Mesenchymal stem cell (in vitro differentiated cells and primary cell): ENCODE measurements around the gene ADGRE3.

Experiments
- DNase-seq: peaks from one replicate; pipeline ENCODE4 v3.0.0-alpha.2; 2013
- H2AFZ ChIP-seq: one replicate; pipeline ENCODE4 v1.6.1; 2013; ENCODE audit warnings: low read depth, mild to moderate bottlenecking, control low read depth, inconsistent platforms, low read length, moderate library complexity
- H2AK5ac ChIP-seq: 2 replicates; pipeline ENCODE4 v1.6.1; 2013; ENCODE audit warnings: low read length, moderate library complexity, mild to moderate bottlenecking, inconsistent platforms; ENCODE audit not compliant: severe bottlenecking
- H2BK120ac ChIP-seq: one replicate; pipeline ENCODE4 v1.6.1; 2013; ENCODE audit warnings: low read depth, mild to moderate bottlenecking, inconsistent platforms, low read length, moderate library complexity
- H2BK12ac ChIP-seq, 2 experiments: one replicate each; pipeline ENCODE4 v1.6.1; 2013; ENCODE audit warnings: inconsistent platforms in 2 of 2, low read length in 2 of 2, mild to moderate bottlenecking in 2 of 2, moderate library complexity in 2 of 2, control low read depth in 1 of 2
- H2BK15ac ChIP-seq: one replicate; pipeline ENCODE4 v1.6.1; 2013; ENCODE audit warnings: mild to moderate bottlenecking, low read depth, inconsistent platforms; ENCODE audit not compliant: poor library complexity, severe bottlenecking
- H2BK5ac ChIP-seq: 2 replicates; pipeline ENCODE4 v1.6.1; 2013; ENCODE audit warnings: low read depth, mild to moderate bottlenecking, low read length, control low read depth, inconsistent platforms; ENCODE audit not compliant: poor library complexity, severe bottlenecking
- H3K14ac ChIP-seq, 2 experiments: one replicate each; pipeline ENCODE4 v1.6.1; 2013; ENCODE audit warnings: inconsistent platforms in 2 of 2, low read length in 2 of 2, control low read depth in 1 of 2, mild to moderate bottlenecking in 1 of 2, moderate library complexity in 1 of 2
- H3K18ac ChIP-seq, 2 experiments: one replicate each; pipeline ENCODE4 v1.6.1; 2013; ENCODE audit warnings: inconsistent platforms in 2 of 2, low read length in 2 of 2, control low read depth in 1 of 2, low read depth in 1 of 2, mild to moderate bottlenecking in 1 of 2
- H3K23ac ChIP-seq, 2 experiments: one replicate each; pipeline ENCODE4 v1.6.1; 2013; ENCODE audit warnings: inconsistent platforms in 2 of 2, low read length in 2 of 2, mild to moderate bottlenecking in 2 of 2, moderate library complexity in 2 of 2, control low read depth in 1 of 2
- H3K27ac ChIP-seq: 2 replicates; pipeline ENCODE4 v1.5.1; 2013; ENCODE audit warnings: mild to moderate bottlenecking, moderate library complexity, low read length, control low read depth, inconsistent platforms; ENCODE audit not compliant: poor library complexity, severe bottlenecking
- H3K27me3 ChIP-seq, 2 experiments: 2 replicates each; pipeline versions ENCODE4 v1.6.1 to v1.7.0; 2013; ENCODE audit warnings: low read length in 2 of 2, mild to moderate bottlenecking in 2 of 2, moderate library complexity in 2 of 2, control low read depth in 1 of 2, inconsistent platforms in 1 of 2; ENCODE audit not compliant: control insufficient read depth in 1 of 2, insufficient read depth in 1 of 2
- H3K36me3 ChIP-seq, 2 experiments: 2 replicates each; pipeline versions ENCODE4 v1.6.1 to v1.7.0; 2013; ENCODE audit warnings: low read length in 2 of 2, control low read depth in 1 of 2, inconsistent platforms in 1 of 2, low read depth in 1 of 2, mild to moderate bottlenecking in 1 of 2; ENCODE audit not compliant: insufficient read depth in 2 of 2, control insufficient read depth in 1 of 2
- H3K4ac ChIP-seq, 2 experiments: one replicate each; pipeline ENCODE4 v1.6.1; 2013; ENCODE audit warnings: inconsistent platforms in 2 of 2, low read length in 2 of 2, mild to moderate bottlenecking in 2 of 2, moderate library complexity in 2 of 2, control low read depth in 1 of 2, low read depth in 1 of 2
- H3K4me1 ChIP-seq: 2 replicates; pipeline ENCODE4 v1.6.1; 2013; ENCODE audit warnings: low read depth, low read length, control low read depth; ENCODE audit not compliant: control insufficient read depth, insufficient read depth
- H3K4me2 ChIP-seq: 2 replicates; pipeline ENCODE4 v1.6.1; 2013; ENCODE audit warnings: low read length, mild to moderate bottlenecking, inconsistent platforms; ENCODE audit not compliant: poor library complexity, severe bottlenecking
- H3K4me3 ChIP-seq, 2 experiments: 2 replicates each; pipeline versions ENCODE4 v1.5.1 to v1.7.0; 2013; ENCODE audit warnings: low read length in 2 of 2, mild to moderate bottlenecking in 2 of 2, control low read depth in 1 of 2, low read depth in 1 of 2; ENCODE audit not compliant: insufficient read depth in 1 of 2
- H3K79me1 ChIP-seq: replicated peaks from 2 replicates; pipeline ENCODE4 v1.6.1; 2013; ENCODE audit warnings: mild to moderate bottlenecking, control low read depth, low read length, inconsistent platforms; ENCODE audit not compliant: poor library complexity, severe bottlenecking
- H3K9ac ChIP-seq: 2 replicates; pipeline ENCODE4 v1.7.0; 2013; ENCODE audit warnings: mild to moderate bottlenecking, low read length, moderate library complexity
- H3K9me3 ChIP-seq: 2 replicates; pipeline ENCODE4 v1.7.0; 2013; ENCODE audit warnings: mild to moderate bottlenecking, low read length; ENCODE audit not compliant: control insufficient read depth
- H4K8ac ChIP-seq: one replicate; pipeline ENCODE4 v1.6.1; 2013; ENCODE audit warnings: inconsistent platforms, mild to moderate bottlenecking, low read length, moderate library complexity
- H4K91ac ChIP-seq: one replicate; pipeline ENCODE4 v1.6.1; 2013; ENCODE audit warnings: mild to moderate bottlenecking, low read length, inconsistent platforms
- WGBS: methylation state at CpG from one replicate; pipeline ENCODE4 v1.1.7; 2013; ENCODE audit warnings: mixed read lengths; 5-methylcytosine and 5-hydroxymethylcytosine counted together

ADGRE3 gene

DNA sequence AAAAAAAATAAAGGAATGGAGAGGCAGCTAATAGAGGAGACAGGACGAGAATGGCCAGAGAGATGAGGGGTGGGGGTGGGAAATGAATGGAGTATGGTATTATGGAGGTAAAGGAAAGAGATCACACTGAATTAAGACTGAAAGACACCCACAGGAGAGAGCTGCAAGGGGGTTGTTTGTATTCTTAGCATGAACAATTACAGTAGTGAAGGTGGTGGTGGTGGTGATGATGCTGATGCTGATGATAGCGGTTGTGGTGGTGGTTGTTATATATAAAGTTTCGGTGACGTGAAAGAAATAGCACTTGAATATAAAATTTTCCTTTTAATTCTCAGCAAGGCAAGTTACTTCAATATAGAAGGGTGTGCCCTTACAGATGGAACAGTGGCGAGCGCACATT, 2.8 kb upstream of the ADGRE3 start:
- no peak for DNase-seq
- H3K4me1 ChIP-seq, result no peaks in the 10 kb centered on the region

DNA sequence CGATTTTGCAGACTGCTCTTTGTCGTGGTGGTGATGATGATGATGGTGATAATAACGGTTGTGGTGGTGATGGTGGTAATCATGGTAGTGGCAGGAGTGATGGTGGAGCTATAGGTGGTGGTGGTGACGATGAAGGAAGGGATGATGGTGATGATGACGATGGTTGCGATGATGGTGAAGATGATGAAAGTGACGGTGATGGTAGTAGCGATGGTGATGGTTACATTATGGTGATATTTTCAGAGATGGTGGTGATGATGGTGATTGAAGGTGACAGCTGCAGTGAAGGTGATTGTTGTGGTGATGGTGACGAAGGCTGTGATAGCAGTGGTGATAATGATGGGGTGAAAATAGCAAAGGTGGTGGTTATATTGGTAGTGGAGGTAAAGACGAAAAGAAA, 2.1 kb upstream of the ADGRE3 start:
- H2AFZ ChIP-seq, result no peak overlapping the region

More for the DNA sequence above, 2.8 kb upstream of the ADGRE3 start:
- Histone ChIP-seq H3K79me1 (no peaks in the 10 kb centered on the region), H3K4me2 (no peak overlapping the region), H4K8ac (no peak overlapping the region), H3K27ac (no peak overlapping the region), H2AFZ (no peak overlapping the region), H4K91ac (no peak overlapping the region), H2BK120ac (no peak overlapping the region), H3K36me3 (no peaks in the 10 kb centered on the region), H2BK5ac (no peak overlapping the region), H3K4me3 (no peak overlapping the region), H3K9me3 (no peaks in the 10 kb centered on the region), H2BK15ac (no peak overlapping the region), H2BK12ac (no peak overlapping the region), H3K23ac (no peak overlapping the region), H3K27me3 (no peaks in the 10 kb centered on the region), H3K9ac (no peak overlapping the region), H3K4ac (no peak overlapping the region), H3K14ac (no peak overlapping the region), H3K18ac (no peak overlapping the region), H2AK5ac (no peak overlapping the region)
- 70% methylated on average over 6 of the region's 6 CpGs for WGBS

DNA sequence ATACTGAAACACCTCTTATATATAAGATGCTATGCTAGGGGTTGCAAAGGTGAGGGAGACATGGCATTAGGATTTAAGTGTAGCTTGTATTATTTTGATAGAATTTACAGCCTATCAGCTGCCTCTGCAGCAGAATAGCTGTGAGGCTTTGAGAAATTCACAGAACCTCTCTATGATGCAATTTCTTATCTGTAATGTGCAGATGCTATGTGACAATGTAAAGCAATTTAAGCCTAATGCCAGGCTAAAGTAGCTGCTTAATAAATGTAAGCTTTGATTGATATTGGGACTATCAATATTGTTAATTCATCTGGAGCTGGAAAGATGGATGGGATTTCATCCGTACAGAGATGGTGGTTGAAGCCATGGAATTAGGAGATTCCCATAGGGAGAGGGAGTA, 1.6 kb downstream of the ADGRE3 start:
- WGBS, result 75% methylated on average over 1 of the region's 1 CpG
- Histone ChIP-seq H3K27ac (no peak overlapping the region), H3K9me3 (peaks cover 3% of the 10 kb centered on the region), H3K4ac (no peak overlapping the region), H3K18ac (no peak overlapping the region), H3K4me2 (no peak overlapping the region), H4K91ac (no peak overlapping the region), H3K14ac (no peak overlapping the region), H3K79me1 (no peaks in the 10 kb centered on the region), H3K4me1 (no peaks in the 10 kb centered on the region), H3K23ac (no peak overlapping the region), H2BK5ac (no peak overlapping the region), H2BK15ac (no peak overlapping the region), H2AFZ (no peak overlapping the region), H3K36me3 (no peaks in the 10 kb centered on the region), H2BK120ac (no peak overlapping the region), H3K27me3 (peaks cover 0 to 7% of the 10 kb centered on the region in 2 experiments), H2BK12ac (no peak overlapping the region), H3K9ac (no peak overlapping the region), H2AK5ac (no peak overlapping the region), H3K4me3 (no peak overlapping the region), H4K8ac (no peak overlapping the region)
- DNase-seq, result no peak

More for the DNA sequence above, 2.1 kb upstream of the ADGRE3 start:
- no peaks in the 10 kb centered on the region for H3K79me1 ChIP-seq
- H3K4me1 ChIP-seq, result no peaks in the 10 kb centered on the region
- 72% methylated on average over 9 of the region's 10 CpGs for WGBS
- DNase-seq, result no peak
- H3K4me3 ChIP-seq, result no peak overlapping the region
- H4K8ac ChIP-seq, result no peak overlapping the region
- H3K9ac ChIP-seq, result no peak overlapping the region
- no peak overlapping the region for H3K27ac ChIP-seq
- no peak overlapping the region for H3K14ac ChIP-seq
- H2BK5ac ChIP-seq, result no peak overlapping the region
- no peak overlapping the region for H2BK15ac ChIP-seq
- H2BK12ac ChIP-seq, result no peak overlapping the region
- H2BK120ac ChIP-seq, result no peak overlapping the region
- no peak overlapping the region for H3K4me2 ChIP-seq
- no peak overlapping the region for H4K91ac ChIP-seq
- no peaks in the 10 kb centered on the region for H3K27me3 ChIP-seq
- no peak overlapping the region for H3K4ac ChIP-seq
- H3K18ac ChIP-seq, result no peak overlapping the region
- H2AK5ac ChIP-seq, result no peak overlapping the region
- H3K9me3 ChIP-seq, result no peaks in the 10 kb centered on the region
- H3K36me3 ChIP-seq, result no peaks in the 10 kb centered on the region
- no peak overlapping the region for H3K23ac ChIP-seq

DNA sequence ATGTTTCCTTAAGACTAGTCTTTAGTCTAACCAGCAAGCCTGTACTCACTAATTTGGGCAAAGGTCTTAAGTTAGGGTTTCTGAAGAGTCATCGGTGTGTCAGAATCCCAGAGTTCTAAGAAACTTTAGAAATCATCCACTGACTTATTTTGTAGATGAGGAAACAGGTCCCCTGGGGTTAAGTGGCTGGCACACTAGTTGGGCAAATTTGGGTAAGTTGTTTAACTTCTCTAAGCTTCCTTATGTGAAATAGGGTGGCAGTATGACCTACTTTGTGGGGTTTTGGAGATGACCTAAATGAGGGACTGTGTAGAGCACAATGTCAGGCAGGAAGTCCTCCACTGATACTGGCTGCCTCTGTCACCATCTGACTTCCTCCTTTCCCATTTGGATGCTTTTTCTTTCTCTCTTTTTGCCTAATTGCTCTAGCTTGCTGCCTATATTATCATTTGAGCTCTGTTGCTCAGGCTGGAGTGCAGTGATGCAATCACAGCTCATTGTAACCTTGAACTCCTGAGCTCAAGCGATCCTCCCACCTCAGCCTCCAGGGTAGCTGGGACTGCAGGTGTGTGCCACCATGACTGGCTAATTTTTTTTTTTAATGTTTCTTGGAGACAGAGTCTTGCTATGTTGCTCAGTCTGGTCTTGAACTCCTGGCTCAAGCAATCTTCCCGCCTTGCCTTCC, 2.3 kb downstream of the ADGRE3 start:
- H3K4ac ChIP-seq, result no peak overlapping the region
- H3K79me1 ChIP-seq, result no peaks in the 10 kb centered on the region
- H3K27me3 ChIP-seq, result peaks cover 0 to 7% of the 10 kb centered on the region in 2 experiments
- no peak overlapping the region for H2BK15ac ChIP-seq
- H3K14ac ChIP-seq, result no peak overlapping the region
- no peak overlapping the region for H2AFZ ChIP-seq
- no peak overlapping the region for H3K27ac ChIP-seq
- no peak overlapping the region for H3K9ac ChIP-seq
- H3K23ac ChIP-seq, result no peak overlapping the region
- no peak overlapping the region for H2BK5ac ChIP-seq
- H4K8ac ChIP-seq, result no peak overlapping the region
- no peak overlapping the region for H3K4me2 ChIP-seq
- H3K4me3 ChIP-seq, result no peak overlapping the region
- no peaks in the 10 kb centered on the region for H3K36me3 ChIP-seq
- no peaks in the 10 kb centered on the region for H3K4me1 ChIP-seq
- no peak overlapping the region for H4K91ac ChIP-seq
- H2AK5ac ChIP-seq, result no peak overlapping the region
- no peak overlapping the region for H2BK12ac ChIP-seq
- 80% methylated on average over 3 of the region's 3 CpGs for WGBS
- H2BK120ac ChIP-seq, result no peak overlapping the region
- H3K9me3 ChIP-seq, result peaks cover 3% of the 10 kb centered on the region
- DNase-seq, result no peak
- no peak overlapping the region for H3K18ac ChIP-seq
